Measurements from ENCODE around the gene ST6GALNAC3.
"Not testable (repeated sequence)": the region's sequence is repeated elsewhere in the genome, so short reads cannot be mapped to it uniquely, and the experiment has no call there.

Gene ST6GALNAC3

GRCh38 chr1:76341816-76342215, 267.3 kb downstream of the ST6GALNAC3 start:
- not testable (repeated sequence) for DNase-seq (ENCODE audit: low read depth)

- no peak for DNase-seq (ENCODE audit: low read depth)
Observed at GRCh38 chr1:76343356-76343755, 268.8 kb downstream of the ST6GALNAC3 start.

GRCh38 chr1:76351655-76352054, 277.1 kb downstream of the ST6GALNAC3 start:
- no peak for DNase-seq (ENCODE audit: low read depth)

GRCh38 chr1:76352741-76353435, 278.3 kb downstream of the ST6GALNAC3 start:
- no peak for DNase-seq (ENCODE audit: low read depth)

- DNase-seq (ENCODE audit: low read depth) = no peak
Observed at GRCh38 chr1:76354236-76354635, 279.7 kb downstream of the ST6GALNAC3 start.

GRCh38 chr1:76366726-76367125, 292.2 kb downstream of the ST6GALNAC3 start:
- no peak for DNase-seq (ENCODE audit: low read depth)

GRCh38 chr1:76371941-76372340, 297.4 kb downstream of the ST6GALNAC3 start:
- no peak for DNase-seq (ENCODE audit: low read depth)

GRCh38 chr1:76374086-76374485, 299.5 kb downstream of the ST6GALNAC3 start:
- no peak for DNase-seq (ENCODE audit: low read depth)

- no peak for DNase-seq (ENCODE audit: low read depth)
Observed at GRCh38 chr1:76377247-76377646, 302.7 kb downstream of the ST6GALNAC3 start.

- DNase-seq (ENCODE audit: low read depth) = no peak
Observed at GRCh38 chr1:76379506-76379905, 305.0 kb downstream of the ST6GALNAC3 start.

GRCh38 chr1:76381450-76382097, 307.0 kb downstream of the ST6GALNAC3 start:
- DNase-seq (ENCODE audit: low read depth) = no peak

- no peak for DNase-seq (ENCODE audit: low read depth)
Observed at GRCh38 chr1:76388261-76388660, 313.7 kb downstream of the ST6GALNAC3 start.

- no peak for DNase-seq (ENCODE audit: low read depth)
Observed at GRCh38 chr1:76390456-76390855, 315.9 kb downstream of the ST6GALNAC3 start.

GRCh38 chr1:76395059-76395458, 320.5 kb downstream of the ST6GALNAC3 start:
- DNase-seq (ENCODE audit: low read depth) = no peak

GRCh38 chr1:76402128-76402527, 327.6 kb downstream of the ST6GALNAC3 start:
- DNase-seq (ENCODE audit: low read depth) = no peak

GRCh38 chr1:76408303-76408702, 333.8 kb downstream of the ST6GALNAC3 start:
- no peak for DNase-seq (ENCODE audit: low read depth)

- DNase-seq (ENCODE audit: low read depth) = no peak
Observed at GRCh38 chr1:76410499-76410898, 336.0 kb downstream of the ST6GALNAC3 start.

- DNase-seq (ENCODE audit: low read depth) = no peak
Observed at GRCh38 chr1:76418531-76418930, 344.0 kb downstream of the ST6GALNAC3 start.

- DNase-seq (ENCODE audit: low read depth) = no peak
Observed at GRCh38 chr1:76419603-76420002, 345.1 kb downstream of the ST6GALNAC3 start.

- no peak for DNase-seq (ENCODE audit: low read depth)
Observed at GRCh38 chr1:76425201-76426145, 350.9 kb downstream of the ST6GALNAC3 start.

- no peak for DNase-seq (ENCODE audit: low read depth)
Observed at GRCh38 chr1:76426606-76427005, 352.1 kb downstream of the ST6GALNAC3 start.

- DNase-seq (ENCODE audit: low read depth) = no peak
Observed at GRCh38 chr1:76428028-76428427, 353.5 kb downstream of the ST6GALNAC3 start.

- DNase-seq (ENCODE audit: low read depth) = no peak
Observed at GRCh38 chr1:76430531-76430930, 356.0 kb downstream of the ST6GALNAC3 start.

All from activated gamma-delta T cell treated with anti-CD3 and anti-CD28 coated beads, Interleukin-2, amount 50 U/mL, for 16 hours (primary cell).